GM12878 (cell line): Measurements from ENCODE around the gene SPRN. TPM values are rescaled to one million over a fixed set of nuclear protein-coding genes. Genes with fewer than 3 reads are reported as not detected.

Source experiments
- ATF3 ChIP-seq: IDR thresholded peaks from 2 replicates; pipeline ENCODE4 v1.6.1; 2011; ENCODE audit warnings: low read depth, mild to moderate bottlenecking, low read length, moderate library complexity, borderline replicate concordance; ENCODE audit errors: extremely low read depth
- ATF7 ChIP-seq: fragments of 450-650 bp; IDR thresholded peaks from 2 replicates; pipeline ENCODE4 v1.6.1; 2016; ENCODE audit warnings: low read depth, mild to moderate bottlenecking
- BHLHE40 ChIP-seq, 2 experiments: fragments of 450-650 bp in 1 of 2; IDR thresholded peaks; 2 replicates each; pipeline ENCODE4 v1.6.1; 2011 to 2017; ENCODE audit warnings: low read depth in 2 of 2, borderline replicate concordance in 1 of 2, improper control_type of control experiment in 1 of 2, low read length in 1 of 2, mild to moderate bottlenecking in 1 of 2
- CREB1 ChIP-seq: IDR thresholded peaks from 2 replicates; pipeline ENCODE4 v1.6.1; 2012; ENCODE audit warnings: low read depth, mild to moderate bottlenecking, inconsistent platforms
- KDM1A ChIP-seq: fragments of 200-600 bp; sonication (generic); IDR thresholded peaks from 2 replicates; pipeline ENCODE4 v1.6.1; 2016; ENCODE audit warnings: borderline replicate concordance
- MLLT1 ChIP-seq: fragments of 450-650 bp; IDR thresholded peaks from 2 replicates; pipeline ENCODE4 v1.6.1; 2016; ENCODE audit warnings: mild to moderate bottlenecking
- MYB ChIP-seq: fragments of 150-350 bp; IDR thresholded peaks from 2 replicates; pipeline ENCODE4 v1.6.1; 2014; ENCODE audit warnings: mild to moderate bottlenecking, low read depth, low read length, borderline replicate concordance
- NBN ChIP-seq: fragments of 450-650 bp; IDR thresholded peaks from 2 replicates; pipeline ENCODE4 v1.6.1; 2016
- NFIC ChIP-seq: IDR thresholded peaks from 2 replicates; pipeline ENCODE4 v1.6.1; 2012; ENCODE audit warnings: low read depth, mild to moderate bottlenecking, inconsistent platforms, low read length, moderate library complexity
- NFXL1 ChIP-seq: fragments of 450-650 bp; IDR thresholded peaks from 2 replicates; pipeline ENCODE4 v1.6.1; 2017; ENCODE audit warnings: antibody characterized with exemption, mild to moderate bottlenecking, borderline replicate concordance
- NKRF ChIP-seq: fragments of 450-650 bp; conservative IDR thresholded peaks from 2 replicates; pipeline ENCODE4 v1.6.1; 2017; ENCODE audit warnings: mild to moderate bottlenecking, moderate library complexity
- PAX5 ChIP-seq: IDR thresholded peaks from 2 replicates; pipeline ENCODE4 v1.6.1; 2011; ENCODE audit warnings: low read depth, low read length, borderline replicate concordance
- POLR2AphosphoS2 ChIP-seq: IDR thresholded peaks from 2 replicates; pipeline ENCODE4 v1.6.1; 2011; ENCODE audit warnings: low read depth, mild to moderate bottlenecking, low read length, improper control_type of control experiment, moderate library complexity
- POU2F2 ChIP-seq: IDR thresholded peaks from 3 replicates; pipeline ENCODE4 v1.6.1; 2011; ENCODE audit warnings: low read depth, mild to moderate bottlenecking, low read length, borderline replicate concordance
- SP1 ChIP-seq: IDR thresholded peaks from one replicate; pipeline ENCODE4 v1.6.1; 2011; ENCODE audit warnings: low read depth, low read length
- SPI1 ChIP-seq: IDR thresholded peaks from 2 replicates; pipeline ENCODE4 v1.6.1; 2011; ENCODE audit warnings: low read depth, mild to moderate bottlenecking, low read length, moderate library complexity, borderline replicate concordance; ENCODE audit not compliant: insufficient read depth
- ZBTB11 ChIP-seq: fragments of 450-650 bp; formaldehyde crosslinking; IDR thresholded peaks from 2 replicates; pipeline ENCODE4 v1.5.0; 2022; ENCODE audit warnings: mild to moderate bottlenecking, missing genetic modification characterization
- polyA plus RNA-seq, 11 experiments: library from polyadenylated mRNA; depleted of rRNA in 4 of 11; unstranded in 6 of 11; stranded (reverse) in 5 of 11; fragments of >200 nt; fragmentation: Nextera tagmentation in 4 of 11; fragmentation: Illumina TruSeq in 1 of 11; extraction: Ambion mirVana in 4 of 11; extraction: Trizol in 1 of 11; gene quantifications; 1 replicate in 1 of 11; 2 replicates in 10 of 11; pipeline versions ENCODE4 v1.2.1 to v1.2.3, GENCODE V29; 2011 to 2016; ENCODE audit warnings: inconsistent platforms in 2 of 11, missing spikeins in 2 of 11, low read depth in 1 of 11
- total RNA-seq, 4 experiments: library from RNA; depleted of rRNA in 3 of 4; stranded (reverse); fragments of >200 nt in 3 of 4; fragmentation: Illumina TruSeq in 1 of 4; extraction: Trizol in 1 of 4; gene quantifications; 2 replicates each; pipeline versions ENCODE4 v1.2.1 to v1.2.3, GENCODE V29; 2013 to 2021
- TF ChIP-seq, protein P1 (sequence below): fragments of 450-650 bp; IDR thresholded peaks from 2 replicates; pipeline ENCODE4 v1.6.1; 2014; ENCODE audit warnings: mild to moderate bottlenecking

SPRN gene
- total and polyA plus RNA-seq, 10 of the 15 experiments (the other 5 are each of a cell fraction or from before 2014, with no cell fraction given), result 0.03 to 0.96 (median 0.46) TPM; not detected in 6

- no peak for TF ChIP-seq CREB1
- TF ChIP-seq NFXL1, result no peak
- TF ChIP-seq KDM1A, result no peak
- TF ChIP-seq, protein P1, sequence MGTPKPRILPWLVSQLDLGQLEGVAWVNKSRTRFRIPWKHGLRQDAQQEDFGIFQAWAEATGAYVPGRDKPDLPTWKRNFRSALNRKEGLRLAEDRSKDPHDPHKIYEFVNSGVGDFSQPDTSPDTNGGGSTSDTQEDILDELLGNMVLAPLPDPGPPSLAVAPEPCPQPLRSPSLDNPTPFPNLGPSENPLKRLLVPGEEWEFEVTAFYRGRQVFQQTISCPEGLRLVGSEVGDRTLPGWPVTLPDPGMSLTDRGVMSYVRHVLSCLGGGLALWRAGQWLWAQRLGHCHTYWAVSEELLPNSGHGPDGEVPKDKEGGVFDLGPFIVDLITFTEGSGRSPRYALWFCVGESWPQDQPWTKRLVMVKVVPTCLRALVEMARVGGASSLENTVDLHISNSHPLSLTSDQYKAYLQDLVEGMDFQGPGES, result no peak
- TF ChIP-seq BHLHE40 (IDR thresholded peaks at IDR 0.05; ENCODE audit: borderline replicate concordance in 1 of 2, low read depth in 2 of 2, low read length in 1 of 2), result peak in 1 of 2 experiments; percentile 53; a peak in 1 of 4 replicates
- no peak for TF ChIP-seq SP1
- no peak for TF ChIP-seq SPI1
- no peak for TF ChIP-seq ATF3
- no peak for TF ChIP-seq ZBTB11 (CRISPR knock-in tag)
- no peak for TF ChIP-seq PAX5
- TF ChIP-seq NFIC, result no peak
- TF ChIP-seq MYB, result no peak
- no peak for TF ChIP-seq ATF7
- TF ChIP-seq POLR2AphosphoS2, result no peak; the same call in 1 of the 2 replicates
- no peak for TF ChIP-seq NBN
- TF ChIP-seq POU2F2, result no peak
- no peak for TF ChIP-seq MLLT1
- TF ChIP-seq NKRF, result peak; percentile 89
Observed at GRCh38 chr10:133379152-133379800, 45.1 kb downstream of the SPRN start, which contains the start of gene PAOX (continued).
